ENCODE results near the gene WDR64. TPM values are rescaled to one million over a fixed set of nuclear protein-coding genes. Genes with fewer than 3 reads are reported as not detected.
"Not testable (repeated sequence)": the region's sequence is repeated elsewhere in the genome, so short reads cannot be mapped to it uniquely, and the experiment has no call there.

Gene WDR64
- total and polyA plus RNA-seq, 7 donors = 0.09 TPM; not detected in 6

GRCh38 chr1:241823925-241824324 lies 171.8 kb downstream of the WDR64 start:
- intact Hi-C loops (cut with DNase I) = no loop called here
- TF ChIP-seq POLR2AphosphoS5 (IDR thresholded peaks at IDR 0.05) (no peak), CTCF (IDR thresholded peaks at IDR 0.05) (no peak), EP300 (IDR thresholded peaks at IDR 0.05) (no peak), POLR2A (IDR thresholded peaks at IDR 0.05) (no peak)
- Histone ChIP-seq H3K27ac (no peak overlapping the region), H3K4me3 (no peak overlapping the region), H3K9me3 (no peaks in the 10 kb centered on the region), H3K27me3 (no peaks in the 10 kb centered on the region), H3K36me3 (no peaks in the 10 kb centered on the region), H3K4me1 (peaks cover 0 to 6% (median 4%) of the 10 kb centered on the region in 4 donors)
- 87 to 90% methylated on average over 1 of the region's 1 CpG for WGBS, 2 donors
- no peak for DNase-seq

GRCh38 chr1:241825581-241825980 lies 173.5 kb downstream of the WDR64 start:
- intact Hi-C loops (cut with DNase I) = no loop called here
- TF ChIP-seq POLR2A (IDR thresholded peaks at IDR 0.05) (no peak), EP300 (IDR thresholded peaks at IDR 0.05) (no peak)
- peaks cover 0 to 6% (median 4%) of the 10 kb centered on the region in 4 donors for H3K4me1 ChIP-seq
- H3K27ac ChIP-seq = no peak overlapping the region
- H3K4me3 ChIP-seq = no peak overlapping the region
- no peak for DNase-seq
- no peaks in the 10 kb centered on the region for H3K9me3 ChIP-seq
- no peaks in the 10 kb centered on the region for H3K27me3 ChIP-seq
- H3K36me3 ChIP-seq = no peaks in the 10 kb centered on the region

GRCh38 chr1:241826613-241827012 lies 174.5 kb downstream of the WDR64 start:
- H3K36me3 ChIP-seq; H3K4me1 ChIP-seq; intact Hi-C loops (cut with DNase I); H3K27me3 ChIP-seq; H3K4me3 ChIP-seq; DNase-seq; H3K9me3 ChIP-seq; H3K27ac ChIP-seq: not testable (repeated sequence)
- 93 to 95% methylated on average over 9 of the region's 9 CpGs for WGBS, 2 donors

GRCh38 chr1:241827264-241827663 lies 175.2 kb downstream of the WDR64 start:
- TF ChIP-seq POLR2AphosphoS5 (IDR thresholded peaks at IDR 0.05) (no peak), CTCF (IDR thresholded peaks at IDR 0.05) (no peak), EP300 (IDR thresholded peaks at IDR 0.05) (no peak), POLR2A (IDR thresholded peaks at IDR 0.05) (no peak)
- H3K4me1 ChIP-seq = peaks cover 0 to 6% (median 3%) of the 10 kb centered on the region in 4 donors
- H3K27ac ChIP-seq = no peak overlapping the region
- no peaks in the 10 kb centered on the region for H3K36me3 ChIP-seq
- WGBS, 2 donors = 89 to 90% methylated on average over 2 of the region's 2 CpGs
- no peaks in the 10 kb centered on the region for H3K27me3 ChIP-seq
- intact Hi-C loops (cut with DNase I) = no loop called here
- H3K9me3 ChIP-seq = no peaks in the 10 kb centered on the region
- H3K4me3 ChIP-seq = no peak overlapping the region
- no peak for DNase-seq

- TF ChIP-seq EP300 (IDR thresholded peaks at IDR 0.05) (no peak), POLR2AphosphoS5 (IDR thresholded peaks at IDR 0.05) (no peak), POLR2A (IDR thresholded peaks at IDR 0.05) (no peak), CTCF (IDR thresholded peaks at IDR 0.05) (no peak)
- intact Hi-C loops (cut with DNase I) = no loop called here
- Histone ChIP-seq H3K4me1 (peaks cover 0 to 6% (median 3%) of the 10 kb centered on the region in 4 donors), H3K4me3 (no peak overlapping the region), H3K9me3 (no peaks in the 10 kb centered on the region), H3K27ac (no peak overlapping the region), H3K36me3 (no peaks in the 10 kb centered on the region), H3K27me3 (no peaks in the 10 kb centered on the region)
- 70 to 83% methylated on average over 3 of the region's 3 CpGs for WGBS, 2 donors
- DNase-seq = no peak
Observed at GRCh38 chr1:241828463-241829021, 176.5 kb downstream of the WDR64 start.

GRCh38 chr1:241829468-241829867 lies 177.4 kb downstream of the WDR64 start:
- intact Hi-C loops (cut with DNase I) = no loop called here
- H3K9me3 ChIP-seq = no peaks in the 10 kb centered on the region
- no peak overlapping the region for H3K27ac ChIP-seq
- no peak for DNase-seq
- H3K4me3 ChIP-seq = no peak overlapping the region
- peaks cover 0 to 6% (median 3%) of the 10 kb centered on the region in 4 donors for H3K4me1 ChIP-seq
- TF ChIP-seq CTCF (IDR thresholded peaks at IDR 0.05) (no peak), EP300 (IDR thresholded peaks at IDR 0.05) (no peak), POLR2A (IDR thresholded peaks at IDR 0.05) (no peak), POLR2AphosphoS5 (IDR thresholded peaks at IDR 0.05) (no peak)
- H3K27me3 ChIP-seq = no peaks in the 10 kb centered on the region
- no peaks in the 10 kb centered on the region for H3K36me3 ChIP-seq

Measured in sigmoid colon (tissue), 7 donors.